GM20431 (cell line): ENCODE results near the gene CAMK2D.

Experiments used
- in situ Hi-C: fragments of 300-500 bp; cut with MseI, MboI; formaldehyde crosslinking; loops from one replicate; pipeline ENCODE4 v1.15.0; 2020; ENCODE audit warnings: low sequenced_read_pairs; ENCODE audit not compliant: unreplicated experiment

CAMK2D gene

DNA sequence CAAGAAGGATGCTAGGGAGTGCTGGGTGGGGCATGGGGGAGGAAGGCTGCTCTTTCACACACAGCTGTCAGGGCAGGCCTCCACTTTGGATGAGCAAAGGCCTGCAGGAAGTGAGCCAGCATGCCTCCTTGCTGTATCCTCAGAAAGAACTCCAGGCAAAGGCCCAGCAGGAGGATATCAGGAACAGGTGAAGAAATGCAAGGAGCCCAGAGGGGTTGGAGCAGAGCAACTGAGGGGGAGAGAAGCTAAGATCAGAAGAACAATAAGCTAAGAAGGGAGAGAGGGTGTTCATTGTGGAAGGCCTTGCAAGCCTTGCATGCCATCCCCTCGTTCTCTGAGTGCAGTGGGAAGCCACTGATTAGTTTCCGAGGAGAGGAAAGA, 115.1 kb downstream of the CAMK2D start:
- in situ Hi-C loops = no loop called here

- in situ Hi-C loops = no loop called here
Measured at GRCh38 chr4:113645771-113646441, 115.6 kb downstream of the CAMK2D start.

- in situ Hi-C loops = no loop called here
Measured at GRCh38 chr4:113645288-113645687, 116.2 kb downstream of the CAMK2D start.

DNA sequence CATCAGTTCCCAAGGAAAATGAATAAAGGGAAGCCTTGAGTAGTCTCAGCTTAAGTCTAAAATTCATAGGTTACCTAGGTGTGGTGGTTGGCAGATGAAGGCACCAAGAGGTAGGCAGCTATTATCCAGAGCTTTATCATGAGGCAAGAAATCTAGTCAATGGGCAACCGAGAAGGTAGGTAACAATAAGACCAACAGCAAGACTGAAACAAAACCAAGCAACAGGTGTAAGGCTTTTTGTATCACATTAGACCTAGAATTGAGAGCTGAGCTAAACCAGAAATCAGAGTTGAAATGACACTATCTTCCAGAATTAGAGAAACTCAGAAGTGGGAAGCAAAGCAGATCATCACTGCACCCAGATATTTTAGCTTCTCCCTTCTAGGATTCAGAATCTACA, 117.1 kb downstream of the CAMK2D start:
- in situ Hi-C loops = no loop called here

DNA sequence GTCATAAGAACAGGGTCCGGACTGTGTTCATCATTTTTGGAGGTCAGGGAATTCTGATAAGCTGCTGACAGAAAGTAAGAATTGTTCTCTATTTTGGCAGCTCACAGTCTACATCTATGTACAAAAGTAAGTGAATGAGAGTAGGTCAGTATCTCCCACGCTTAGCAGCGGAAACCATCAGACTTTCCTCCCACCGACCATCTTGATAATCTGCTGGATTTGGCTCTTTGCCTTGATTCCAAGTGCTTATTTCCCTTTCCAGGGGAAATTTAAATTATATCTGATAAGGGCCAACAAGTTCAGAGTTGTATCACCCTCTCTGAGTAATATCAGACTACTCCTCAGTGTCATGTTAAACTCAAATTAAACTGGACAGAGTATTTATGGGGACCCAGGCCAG, 118.0 kb downstream of the CAMK2D start:
- in situ Hi-C loops = no loop called here

DNA sequence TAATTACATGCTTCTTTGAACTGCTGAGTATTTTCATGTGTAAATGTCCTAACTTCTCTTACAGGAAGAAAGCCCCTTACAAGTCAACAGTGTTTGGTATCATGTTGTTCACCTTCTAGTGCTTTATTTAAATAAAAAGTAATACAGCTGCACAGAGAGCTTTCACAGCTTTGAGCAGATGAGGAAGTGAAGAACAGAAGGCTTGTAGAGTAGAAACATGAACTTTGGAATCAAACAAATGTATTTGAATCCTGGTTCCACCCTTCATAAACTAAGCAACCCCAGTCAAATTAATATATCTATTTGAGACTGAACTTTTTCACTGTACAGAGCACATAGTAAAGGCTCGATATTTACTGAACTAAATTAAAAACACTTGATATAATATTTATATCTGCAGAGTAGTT, 120.5 kb downstream of the CAMK2D start:
- in situ Hi-C loops = no loop called here

DNA sequence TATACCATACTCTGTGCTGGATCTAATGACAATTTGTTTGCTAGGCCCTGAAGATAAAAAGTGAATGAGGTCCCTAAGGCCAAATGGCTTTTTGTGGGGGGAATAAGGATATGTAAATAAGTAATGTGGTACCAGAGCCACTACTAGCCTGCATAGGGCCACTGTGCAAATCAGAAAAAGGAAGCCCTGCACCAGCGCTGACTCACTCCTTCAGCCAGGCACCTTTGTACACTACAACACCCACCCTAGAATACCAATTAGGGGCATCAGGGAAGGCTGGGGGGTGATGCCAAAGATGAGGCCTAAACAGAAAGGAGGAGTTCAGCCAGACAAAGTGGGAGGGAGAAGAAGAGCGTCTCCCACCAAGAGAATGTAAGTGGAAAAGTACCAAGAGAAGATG, 122.2 kb downstream of the CAMK2D start:
- in situ Hi-C loops = no loop called here

DNA sequence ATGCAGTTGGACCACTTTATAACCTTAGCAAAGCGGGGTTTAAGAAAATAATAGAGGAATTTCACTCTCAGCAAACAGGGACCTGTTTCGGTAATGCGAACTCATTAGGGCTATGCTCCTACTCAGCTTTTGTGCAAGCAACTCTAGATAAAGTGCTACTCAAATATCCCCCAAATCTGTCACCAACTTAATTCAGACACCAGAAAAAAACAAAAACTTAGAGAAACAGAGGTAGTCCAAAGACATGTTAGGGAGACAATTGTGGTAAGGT, 123.0 kb downstream of the CAMK2D start:
- in situ Hi-C loops = no loop called here

GRCh38 chr4:113637823-113638561, 123.5 kb downstream of the CAMK2D start:
- in situ Hi-C loops = no loop called here

- in situ Hi-C loops = no loop called here
Measured at GRCh38 chr4:113637363-113637762, 124.2 kb downstream of the CAMK2D start.

DNA sequence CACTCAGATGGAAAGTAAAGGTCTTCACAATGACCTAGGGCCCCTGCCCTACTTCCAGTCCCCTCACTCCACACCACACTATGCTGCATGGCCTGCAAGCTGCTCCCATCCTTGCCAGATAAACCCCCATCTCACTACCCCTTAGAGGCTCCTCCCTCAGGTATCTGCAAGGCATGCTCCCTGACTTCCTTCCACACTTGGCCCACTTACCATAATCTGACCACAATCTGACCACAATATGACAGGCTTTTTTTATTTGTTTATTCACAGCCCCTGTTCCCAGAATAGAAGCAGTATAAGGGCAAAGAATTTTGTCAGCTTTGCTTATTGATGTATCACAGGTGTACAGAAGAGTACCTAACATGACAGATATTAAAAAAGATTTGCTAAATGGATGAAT, 124.7 kb downstream of the CAMK2D start:
- in situ Hi-C loops = no loop called here

GRCh38 chr4:113636438-113636818, 125.1 kb downstream of the CAMK2D start:
- in situ Hi-C loops = no loop called here

DNA sequence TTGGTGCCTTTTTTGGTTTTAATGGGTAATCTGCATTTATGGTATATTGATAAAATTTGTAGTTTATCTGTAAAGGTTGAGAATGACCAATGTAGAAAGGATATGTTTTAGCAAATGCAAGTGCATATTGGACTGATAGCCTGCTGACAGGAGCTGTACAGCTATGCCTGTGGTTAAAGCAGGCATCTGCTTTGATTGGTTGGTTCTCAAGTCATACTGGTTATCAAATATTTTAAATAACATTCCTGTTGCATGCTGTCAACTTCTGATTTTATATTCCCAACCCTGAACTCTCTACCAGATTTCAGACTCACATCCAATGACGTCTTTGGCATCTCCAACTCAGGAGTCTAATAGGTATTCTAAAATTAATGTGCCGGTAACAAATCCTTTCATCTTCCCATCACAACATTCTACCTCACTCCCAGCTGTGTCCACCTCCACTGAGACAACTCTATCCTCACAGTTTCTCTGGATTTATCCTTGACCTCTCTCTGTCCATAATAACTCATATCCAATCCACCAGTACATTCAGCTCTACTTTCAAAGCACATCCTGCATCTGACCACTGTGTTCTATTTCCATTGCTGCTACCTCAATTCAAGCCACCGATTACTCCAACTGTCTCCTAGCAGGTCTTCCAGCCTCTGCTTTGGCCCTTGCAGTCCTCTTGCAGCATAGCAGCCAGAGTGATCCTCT, 125.7 kb downstream of the CAMK2D start:
- in situ Hi-C loops = no loop called here

DNA sequence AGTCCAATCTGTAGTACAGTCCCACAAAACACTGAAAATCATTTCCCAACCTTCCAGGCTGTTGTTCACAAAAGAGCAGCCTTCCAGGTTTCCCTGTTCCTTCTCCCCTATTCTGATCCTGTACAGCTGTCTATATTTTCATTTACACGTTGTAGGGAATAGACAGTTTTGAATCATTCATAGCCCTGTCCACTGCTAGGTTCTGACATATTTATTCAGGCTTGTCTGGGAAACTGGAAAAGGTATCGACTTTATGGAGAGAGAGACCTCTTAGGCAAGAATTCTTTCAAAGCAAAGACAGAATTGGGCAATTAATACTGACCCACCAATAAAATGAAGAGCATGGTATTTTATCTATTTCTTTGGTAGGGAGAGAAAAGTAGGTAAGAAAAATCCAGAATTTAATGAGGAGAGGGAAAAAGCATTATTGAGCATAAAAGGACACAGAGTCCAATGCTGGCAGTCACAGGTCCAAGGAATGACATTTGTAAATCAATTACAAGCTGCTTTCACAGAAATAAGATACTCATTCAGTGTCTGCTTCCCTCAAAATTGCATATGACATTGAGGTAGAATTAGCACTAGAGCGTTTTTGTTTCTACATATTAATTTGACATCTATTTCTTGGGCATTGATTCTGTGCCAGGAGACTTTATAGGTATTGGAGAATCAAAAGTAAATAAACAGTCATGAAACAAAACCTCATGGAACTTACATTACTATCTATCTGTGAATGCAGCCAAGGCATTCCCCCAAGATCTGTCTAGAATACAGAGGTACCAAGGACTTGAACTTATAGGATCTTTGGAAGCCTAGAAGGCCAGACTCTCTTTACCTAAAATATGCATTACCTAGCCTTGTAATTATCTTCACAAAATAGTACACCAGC, 127.2 kb downstream of the CAMK2D start:
- in situ Hi-C loops = no loop called here

GRCh38 chr4:113633467-113633866, 128.1 kb downstream of the CAMK2D start:
- in situ Hi-C loops = no loop called here

DNA sequence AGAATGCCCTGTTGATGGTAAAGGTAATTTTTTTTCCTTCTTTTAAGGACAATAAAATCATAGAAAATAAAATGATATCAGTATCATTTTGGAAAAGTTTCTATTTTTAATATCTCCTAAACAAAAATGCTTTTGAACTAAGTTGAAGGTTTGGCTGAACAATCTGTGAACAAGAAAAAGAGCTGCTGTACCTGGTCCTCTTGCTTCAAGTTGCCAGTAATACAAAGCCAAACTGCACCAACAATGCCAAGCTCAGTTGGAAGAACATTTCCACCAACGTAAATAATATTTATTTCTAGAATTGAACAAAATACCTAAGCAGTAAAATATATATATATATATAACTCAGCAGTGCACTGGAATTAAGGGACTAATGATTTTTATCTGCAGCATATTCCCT, 132.8 kb downstream of the CAMK2D start:
- in situ Hi-C loops = no loop called here

DNA sequence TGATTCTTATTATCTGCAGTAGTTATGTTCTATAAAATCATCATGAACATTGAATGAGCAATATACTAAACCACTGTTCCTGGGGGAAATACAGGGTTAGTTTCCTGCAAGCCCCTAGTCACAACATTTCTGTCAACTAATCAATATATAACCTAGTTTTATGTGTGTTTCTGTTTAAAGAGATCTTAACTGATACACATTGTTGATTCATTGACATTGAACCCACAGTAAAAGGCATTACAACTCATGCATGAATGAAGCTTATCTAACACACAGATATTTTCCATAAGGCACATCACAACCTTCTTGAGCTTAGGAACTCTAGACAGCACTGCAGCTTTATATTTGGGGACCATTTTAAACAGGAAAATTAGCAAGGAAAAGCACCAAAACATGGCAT, 134.2 kb downstream of the CAMK2D start:
- in situ Hi-C loops = no loop called here

- in situ Hi-C loops = no loop called here
Measured at GRCh38 chr4:113625902-113626301, 135.6 kb downstream of the CAMK2D start.

- in situ Hi-C loops = no loop called here
Measured at GRCh38 chr4:113623274-113623894, 138.2 kb downstream of the CAMK2D start.

DNA sequence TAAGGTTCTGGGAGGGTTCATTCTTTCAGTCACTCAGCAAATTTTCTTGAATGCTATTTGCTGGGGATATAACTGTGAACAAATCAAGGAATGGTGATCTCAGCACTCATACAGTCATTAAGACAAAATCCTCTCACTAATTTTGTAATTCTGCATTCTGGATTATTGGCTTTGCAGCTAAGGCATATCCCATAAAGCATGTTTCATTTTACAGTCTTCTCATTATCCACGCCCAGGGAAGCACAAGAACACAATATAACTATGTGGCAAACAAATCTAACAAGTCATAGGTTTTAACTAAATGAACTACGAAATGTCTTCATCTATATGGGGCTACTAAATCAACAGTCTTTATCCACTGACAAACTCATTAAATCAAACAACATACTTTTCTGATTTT, 139.9 kb downstream of the CAMK2D start:
- in situ Hi-C loops = no loop called here
